ENCODE results near the gene SHC3. TPM values are rescaled to one million over a fixed set of nuclear protein-coding genes. Genes with fewer than 3 reads are reported as not detected.

The SHC3 gene
- total RNA-seq, 1 experiment from 2014 or later, result 0.66 TPM

DNA sequence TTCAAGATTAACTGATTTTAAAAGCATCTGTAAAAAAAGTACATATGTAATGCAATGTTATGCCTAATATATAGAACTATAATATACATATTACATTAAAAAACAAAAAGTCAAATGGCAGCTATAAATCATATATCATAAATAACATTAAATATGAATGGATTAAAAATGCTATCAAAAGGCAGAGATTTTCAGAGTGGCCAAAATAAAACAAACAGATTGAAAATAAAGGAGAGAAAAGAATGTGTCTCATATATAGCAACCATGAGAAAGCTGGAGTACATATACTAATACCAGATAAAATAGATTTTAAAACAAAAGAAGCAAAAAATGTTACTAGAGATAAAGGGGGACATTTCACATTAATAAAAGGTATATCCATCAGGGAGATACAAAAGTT, 148.8 kb downstream of the SHC3 start:
- no peaks in the 10 kb centered on the region for H4K20me1 ChIP-seq (ENCODE audit: low read length)
- BruUV-seq (replicated peaks), result no TSS peak
- POLR2A ChIA-PET (ENCODE audit: unreplicated experiment), result no interaction called here
- H2AFZ ChIP-seq (ENCODE audit: low read length), result no peak overlapping the region
- TF ChIP-seq CTCF (conservative IDR thresholded peaks at IDR 0.05; ENCODE audit: low read depth, low read length), result no peak
- TF ChIP-seq EZH2 (IDR thresholded peaks at IDR 0.05; ENCODE audit: low read length, unreplicated experiment), result no peak
- TF ChIP-seq EZH2phosphoT487 (IDR thresholded peaks at IDR 0.05; ENCODE audit: borderline replicate concordance, low read length), result no peak
- H3K9ac ChIP-seq (ENCODE audit: low read length), result no peak overlapping the region
- H3K4me1 ChIP-seq (ENCODE audit: insufficient read depth, low read length), result no peaks in the 10 kb centered on the region
- no peaks in the 10 kb centered on the region for H3K27me3 ChIP-seq (ENCODE audit: low read length)
- no peaks in the 10 kb centered on the region for H3F3A ChIP-seq (ENCODE audit: low read length, unreplicated experiment)
- H3K4me3 ChIP-seq (ENCODE audit: low read length), result no peak overlapping the region
- intact Hi-C loops (cut with micrococcal nuclease), result loop anchor here (10.0 kb wide), 1 partner anchor 245 kb away; no protein-coding TSS in a partner anchor
- H3K36me3 ChIP-seq (ENCODE audit: low read depth, low read length), result no peaks in the 10 kb centered on the region
- CTCF ChIA-PET, result no interaction called here
- no peaks in the 10 kb centered on the region for H3K9me2 ChIP-seq (replicated peaks; ENCODE audit: low read length)
- DNase-seq, result no peak
- H3K4me2 ChIP-seq (ENCODE audit: low read length), result no peak overlapping the region
- H3K79me2 ChIP-seq (ENCODE audit: low read length), result no peaks in the 10 kb centered on the region
- ATAC-seq, result no peak
- H3K9me3 ChIP-seq (ENCODE audit: low read length), result no peaks in the 10 kb centered on the region
- H3K27ac ChIP-seq (ENCODE audit: low read length), result no peak overlapping the region

- Histone ChIP-seq H3K4me2 (ENCODE audit: low read length) (no peak overlapping the region), H3F3A (ENCODE audit: low read length, unreplicated experiment) (no peaks in the 10 kb centered on the region), H3K4me1 (ENCODE audit: insufficient read depth, low read length) (peaks cover 14% of the 10 kb centered on the region), H4K20me1 (ENCODE audit: low read length) (no peaks in the 10 kb centered on the region), H3K79me2 (ENCODE audit: low read length) (no peaks in the 10 kb centered on the region), H2AFZ (ENCODE audit: low read length) (no peak overlapping the region), H3K9me2 (replicated peaks; ENCODE audit: low read length) (no peaks in the 10 kb centered on the region), H3K27me3 (ENCODE audit: low read length) (no peaks in the 10 kb centered on the region), H3K9ac (ENCODE audit: low read length) (no peak overlapping the region), H3K9me3 (ENCODE audit: low read length) (no peaks in the 10 kb centered on the region), H3K36me3 (ENCODE audit: low read depth, low read length) (no peaks in the 10 kb centered on the region), H3K27ac (ENCODE audit: low read length) (no peak overlapping the region), H3K4me3 (ENCODE audit: low read length) (no peak overlapping the region)
- ATAC-seq (no peak), DNase-seq (no peak)
- ChIA-PET POLR2A (ENCODE audit: unreplicated experiment) (no interaction called here), CTCF (no interaction called here)
- intact Hi-C loops (cut with micrococcal nuclease), result loop anchor here (10.0 kb wide), 1 partner anchor 248 kb away; no protein-coding TSS in a partner anchor
- TF ChIP-seq EZH2 (IDR thresholded peaks at IDR 0.05; ENCODE audit: low read length, unreplicated experiment) (no peak), EZH2phosphoT487 (IDR thresholded peaks at IDR 0.05; ENCODE audit: borderline replicate concordance, low read length) (no peak), CTCF (conservative IDR thresholded peaks at IDR 0.05; ENCODE audit: low read depth, low read length) (no peak)
- BruUV-seq (replicated peaks), result no TSS peak
Observed at GRCh38 chr9:89026876-89027275, 151.7 kb downstream of the SHC3 start.

DNA sequence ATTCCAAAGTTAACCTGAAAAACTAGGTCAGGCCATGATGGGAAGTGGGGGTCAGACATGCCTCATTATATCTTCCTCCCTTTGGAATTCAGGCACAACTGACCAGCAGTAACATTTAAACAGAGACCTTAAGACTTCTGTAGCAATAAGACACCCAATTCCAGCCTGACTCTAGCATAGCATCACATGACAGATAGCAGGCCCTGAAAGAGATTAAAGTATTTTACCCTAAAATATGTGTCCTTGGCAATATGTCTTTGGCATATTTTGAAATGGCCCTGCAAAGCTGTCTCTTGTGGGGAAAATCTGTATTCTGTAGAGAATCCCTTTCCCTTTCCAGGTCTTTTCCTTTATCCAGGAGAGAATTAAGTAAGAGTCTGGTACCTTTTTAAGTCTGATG, 153.1 kb downstream of the SHC3 start:
- ChIA-PET CTCF (no interaction called here), POLR2A (ENCODE audit: unreplicated experiment) (no interaction called here)
- intact Hi-C loops (cut with micrococcal nuclease), result loop anchor here (10.0 kb wide), 1 partner anchor 249 kb away; no protein-coding TSS in a partner anchor

More for the DNA sequence above, 153.1 kb downstream of the SHC3 start:
- no peak for ATAC-seq
- Histone ChIP-seq H2AFZ (ENCODE audit: low read length) (no peak overlapping the region), H4K20me1 (ENCODE audit: low read length) (no peaks in the 10 kb centered on the region), H3K9ac (ENCODE audit: low read length) (no peak overlapping the region), H3F3A (ENCODE audit: low read length, unreplicated experiment) (no peaks in the 10 kb centered on the region), H3K79me2 (ENCODE audit: low read length) (no peaks in the 10 kb centered on the region), H3K9me3 (ENCODE audit: low read length) (no peaks in the 10 kb centered on the region), H3K27ac (ENCODE audit: low read length) (no peak overlapping the region), H3K9me2 (replicated peaks; ENCODE audit: low read length) (no peaks in the 10 kb centered on the region), H3K27me3 (ENCODE audit: low read length) (no peaks in the 10 kb centered on the region), H3K36me3 (ENCODE audit: low read depth, low read length) (no peaks in the 10 kb centered on the region), H3K4me2 (ENCODE audit: low read length) (no peak overlapping the region), H3K4me1 (ENCODE audit: insufficient read depth, low read length) (peaks cover 28% of the 10 kb centered on the region), H3K4me3 (ENCODE audit: low read length) (no peak overlapping the region)
- TF ChIP-seq EZH2phosphoT487 (IDR thresholded peaks at IDR 0.05; ENCODE audit: borderline replicate concordance, low read length), result no peak
- TF ChIP-seq EZH2 (IDR thresholded peaks at IDR 0.05; ENCODE audit: low read length, unreplicated experiment), result no peak
- TF ChIP-seq CTCF (conservative IDR thresholded peaks at IDR 0.05; ENCODE audit: low read depth, low read length), result no peak
- no TSS peak for BruUV-seq (replicated peaks)
- no peak for DNase-seq
